Fibroblast of lung (primary cell): ENCODE data around the gene BMPR1A. TPM values are rescaled to one million over a fixed set of nuclear protein-coding genes. Genes with fewer than 3 reads are reported as not detected.

Experiments used
- DNase-seq, 2 donors: peaks; one replicate each; pipeline versions ENCODE4 v3.0.0 to v3.0.0-alpha.2; 2010; ENCODE audit warnings: low read depth in 2 of 2
- H2AFZ ChIP-seq: 2 replicates; pipeline ENCODE4 v1.5.1; 2012; ENCODE audit warnings: low read length, control low read depth, inconsistent platforms
- H3K27ac ChIP-seq: 2 replicates; pipeline ENCODE4 v1.5.1; 2011; ENCODE audit warnings: low read length, control low read depth; ENCODE audit not compliant: insufficient read depth
- H3K27me3 ChIP-seq: 2 replicates; pipeline ENCODE4 v1.5.1; 2011; ENCODE audit warnings: mild to moderate bottlenecking, low read length; ENCODE audit not compliant: control insufficient read depth, insufficient read depth
- H3K36me3 ChIP-seq: 2 replicates; pipeline ENCODE4 v1.5.1; 2011; ENCODE audit warnings: low read length; ENCODE audit not compliant: control insufficient read depth, insufficient read depth
- H3K4me1 ChIP-seq: 2 replicates; pipeline ENCODE4 v1.5.1; 2011; ENCODE audit warnings: low read length; ENCODE audit not compliant: control insufficient read depth, insufficient read depth; ENCODE audit errors: extremely low read depth
- H3K4me2 ChIP-seq: 2 replicates; pipeline ENCODE4 v1.5.1; 2011; ENCODE audit warnings: low read length, control low read depth; ENCODE audit not compliant: insufficient read depth; ENCODE audit errors: extremely low read depth
- H3K4me3 ChIP-seq, 4 experiments: fragments of 200-600 bp in 1 of 4; sonication (generic) in 1 of 4; replicated peaks in 1 of 4; 2 replicates each; pipeline ENCODE4 v1.5.1; 2011 to 2016; ENCODE audit warnings: low read length in 4 of 4, low read depth in 3 of 4, mild to moderate bottlenecking in 3 of 4, control low read depth in 2 of 4, inconsistent platforms in 1 of 4, mixed read lengths in 1 of 4; ENCODE audit not compliant: insufficient read depth in 1 of 4; ENCODE audit errors: control extremely low read depth in 1 of 4
- H3K79me2 ChIP-seq: 2 replicates; pipeline ENCODE4 v1.5.1; 2012; ENCODE audit warnings: mild to moderate bottlenecking, low read length, inconsistent platforms; ENCODE audit not compliant: control insufficient read depth, insufficient read depth
- H3K9ac ChIP-seq: 2 replicates; pipeline ENCODE4 v1.5.1; 2011; ENCODE audit warnings: mild to moderate bottlenecking, low read length, control low read depth; ENCODE audit not compliant: insufficient read depth
- H3K9me3 ChIP-seq: 2 replicates; pipeline ENCODE4 v1.5.1; 2012; ENCODE audit warnings: low read depth, low read length; ENCODE audit not compliant: control insufficient read depth, insufficient read depth
- H4K20me1 ChIP-seq: 2 replicates; pipeline ENCODE4 v1.5.1; 2011; ENCODE audit warnings: low read length; ENCODE audit not compliant: control insufficient read depth, insufficient read depth; ENCODE audit errors: extremely low read depth
- EZH2 ChIP-seq: IDR thresholded peaks from 2 replicates; pipeline ENCODE4 v1.5.1; 2012; ENCODE audit warnings: low read length, control low read depth, mild to moderate bottlenecking; ENCODE audit errors: missing control alignments
- polyA plus RNA-seq, 2 donors: library from polyadenylated mRNA; depleted of rRNA in 1 of 2; stranded (reverse) in 1 of 2; unstranded in 1 of 2; fragments of >200 nt; gene quantifications; 2 replicates each; pipeline ENCODE4 v1.2.1, GENCODE V29; 2011 to 2012; ENCODE audit warnings: missing spikeins in 1 of 2
- total RNA-seq: library from RNA; depleted of rRNA; stranded (reverse); fragments of >200 nt; gene quantifications from 2 replicates; pipeline ENCODE4 v1.2.1, GENCODE V29; 2014
- TF ChIP-seq, protein P1 (sequence below), 2 donors: IDR thresholded peaks in 1 of 2; conservative IDR thresholded peaks in 1 of 2; 1 replicate in 1 of 2; 2 replicates in 1 of 2; pipeline ENCODE4 v1.5.1; 2011 to 2012; ENCODE audit warnings: low read length in 2 of 2, control low read depth in 1 of 2, inconsistent platforms in 1 of 2, low read depth in 1 of 2, mild to moderate bottlenecking in 1 of 2

The BMPR1A gene
- total and polyA plus RNA-seq, 2 donors (not counting 1 experiment from before 2014, with no cell fraction given), result 52.8 to 61.8 TPM

- Histone ChIP-seq H3K79me2 (no peaks in the 10 kb centered on the region), H3K4me1 (peaks cover 3% of the 10 kb centered on the region), H3K27me3 (no peaks in the 10 kb centered on the region), H3K4me2 (no peak overlapping the region), H4K20me1 (no peaks in the 10 kb centered on the region), H3K4me3 (no peak overlapping the region), H3K9ac (no peak overlapping the region), H2AFZ (no peak overlapping the region), H3K27ac (no peak overlapping the region), H3K9me3 (no peaks in the 10 kb centered on the region), H3K36me3 (no peaks in the 10 kb centered on the region)
- TF ChIP-seq, protein P1, sequence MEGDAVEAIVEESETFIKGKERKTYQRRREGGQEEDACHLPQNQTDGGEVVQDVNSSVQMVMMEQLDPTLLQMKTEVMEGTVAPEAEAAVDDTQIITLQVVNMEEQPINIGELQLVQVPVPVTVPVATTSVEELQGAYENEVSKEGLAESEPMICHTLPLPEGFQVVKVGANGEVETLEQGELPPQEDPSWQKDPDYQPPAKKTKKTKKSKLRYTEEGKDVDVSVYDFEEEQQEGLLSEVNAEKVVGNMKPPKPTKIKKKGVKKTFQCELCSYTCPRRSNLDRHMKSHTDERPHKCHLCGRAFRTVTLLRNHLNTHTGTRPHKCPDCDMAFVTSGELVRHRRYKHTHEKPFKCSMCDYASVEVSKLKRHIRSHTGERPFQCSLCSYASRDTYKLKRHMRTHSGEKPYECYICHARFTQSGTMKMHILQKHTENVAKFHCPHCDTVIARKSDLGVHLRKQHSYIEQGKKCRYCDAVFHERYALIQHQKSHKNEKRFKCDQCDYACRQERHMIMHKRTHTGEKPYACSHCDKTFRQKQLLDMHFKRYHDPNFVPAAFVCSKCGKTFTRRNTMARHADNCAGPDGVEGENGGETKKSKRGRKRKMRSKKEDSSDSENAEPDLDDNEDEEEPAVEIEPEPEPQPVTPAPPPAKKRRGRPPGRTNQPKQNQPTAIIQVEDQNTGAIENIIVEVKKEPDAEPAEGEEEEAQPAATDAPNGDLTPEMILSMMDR (conservative IDR thresholded peaks at IDR 0.05 in 1 of 2, IDR thresholded peaks at IDR 0.05 in 1 of 2; ENCODE audit: low read depth in 1 of 2, low read length in 2 of 2), result no peak
- TF ChIP-seq EZH2, result no peak
- DNase-seq, result no peak
These were observed 110.7 kb downstream of the BMPR1A start for GRCh38 chr10:86867149-86867548.

- Histone ChIP-seq H3K4me2 (no peak overlapping the region), H4K20me1 (no peaks in the 10 kb centered on the region), H3K27me3 (no peaks in the 10 kb centered on the region), H2AFZ (peak overlapping the region; percentile 12), H3K9ac (no peak overlapping the region), H3K79me2 (peaks cover 2% of the 10 kb centered on the region), H3K9me3 (no peaks in the 10 kb centered on the region), H3K27ac (no peak overlapping the region), H3K36me3 (no peaks in the 10 kb centered on the region), H3K4me1 (peaks cover 4% of the 10 kb centered on the region), H3K4me3 (no peak overlapping the region)
- no peak for TF ChIP-seq EZH2
- TF ChIP-seq, protein P1 (conservative IDR thresholded peaks at IDR 0.05 in 1 of 2, IDR thresholded peaks at IDR 0.05 in 1 of 2; ENCODE audit: low read depth in 1 of 2, low read length in 2 of 2), result no peak
- peak; percentile 17 to 67 for DNase-seq
These were observed 111.9 kb downstream of the BMPR1A start for GRCh38 chr10:86868353-86868752.

DNA sequence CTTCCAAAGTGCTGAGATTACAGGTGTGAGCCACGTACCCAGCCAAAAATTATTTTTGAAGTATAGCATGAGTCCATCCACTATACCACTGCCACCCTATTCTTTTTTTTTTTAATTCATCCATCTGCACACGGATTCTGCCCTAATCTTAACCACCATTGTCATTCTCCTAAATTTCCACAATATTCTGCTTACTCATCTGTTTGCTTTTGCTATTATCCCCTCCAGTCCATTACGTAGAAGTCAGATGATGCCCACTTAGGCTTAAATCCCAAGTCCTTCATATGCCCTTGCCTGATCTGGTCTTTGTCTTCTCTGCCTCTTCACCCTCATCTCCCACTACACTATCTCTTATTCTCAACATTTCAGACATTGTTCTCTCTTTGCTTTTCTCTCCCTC is 114.3 kb downstream of the BMPR1A start:
- Histone ChIP-seq H3K36me3 (no peaks in the 10 kb centered on the region), H3K9me3 (no peaks in the 10 kb centered on the region), H3K79me2 (peaks cover 2% of the 10 kb centered on the region), H3K9ac (no peak overlapping the region), H3K27me3 (no peaks in the 10 kb centered on the region), H3K4me3 (no peak overlapping the region), H2AFZ (no peak overlapping the region), H3K27ac (no peak overlapping the region), H3K4me2 (no peak overlapping the region), H3K4me1 (peaks cover 4% of the 10 kb centered on the region), H4K20me1 (no peaks in the 10 kb centered on the region)
- DNase-seq, result no peak
- TF ChIP-seq EZH2, result no peak
- TF ChIP-seq, protein P1 (conservative IDR thresholded peaks at IDR 0.05 in 1 of 2, IDR thresholded peaks at IDR 0.05 in 1 of 2; ENCODE audit: low read depth in 1 of 2, low read length in 2 of 2), result no peak
